ENCODE measurements around the gene ZFP1.
A peak's percentile ranks its signal among the peaks of the same experiment; 100 is the strongest.
"Not testable (repeated sequence)": the region's sequence is repeated elsewhere in the genome, so short reads cannot be mapped to it uniquely, and the experiment has no call there.

The ZFP1 gene

DNA sequence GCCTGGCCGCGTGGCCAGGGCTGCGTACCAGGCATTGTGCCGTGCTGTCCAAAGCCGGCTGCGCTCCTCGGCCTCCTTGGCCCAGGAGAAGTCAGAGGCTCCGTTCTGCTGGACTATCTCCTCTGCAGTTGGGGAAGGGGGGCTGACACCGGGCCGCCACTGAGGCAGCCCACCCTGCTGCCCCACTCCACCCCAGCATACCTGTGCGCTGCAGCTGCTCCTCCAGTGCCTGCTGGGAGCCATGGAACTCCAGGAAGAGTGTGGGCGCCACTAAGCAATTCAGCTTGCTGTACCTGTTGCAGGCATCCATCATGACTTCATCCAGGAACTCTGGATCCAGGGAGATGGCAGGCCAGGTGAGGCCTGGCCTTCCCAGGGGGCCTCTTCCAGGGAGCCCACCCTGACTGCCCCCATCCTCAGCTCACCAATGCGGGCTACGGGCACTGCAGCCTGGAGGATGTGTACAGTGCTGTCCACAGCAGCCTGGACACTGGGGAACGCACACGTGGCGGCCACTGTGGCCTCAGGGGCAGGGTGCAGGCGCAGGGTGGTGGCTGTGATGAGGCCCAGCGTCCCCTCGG, 34.7 kb upstream of the ZFP1 start:
- no peak for DNase-seq (ENCODE audit: low spot score)

- DNase-seq (ENCODE audit: low spot score), result no peak
These were observed 34.0 kb upstream of the ZFP1 start for GRCh38 chr16:75114179-75114945.

DNA sequence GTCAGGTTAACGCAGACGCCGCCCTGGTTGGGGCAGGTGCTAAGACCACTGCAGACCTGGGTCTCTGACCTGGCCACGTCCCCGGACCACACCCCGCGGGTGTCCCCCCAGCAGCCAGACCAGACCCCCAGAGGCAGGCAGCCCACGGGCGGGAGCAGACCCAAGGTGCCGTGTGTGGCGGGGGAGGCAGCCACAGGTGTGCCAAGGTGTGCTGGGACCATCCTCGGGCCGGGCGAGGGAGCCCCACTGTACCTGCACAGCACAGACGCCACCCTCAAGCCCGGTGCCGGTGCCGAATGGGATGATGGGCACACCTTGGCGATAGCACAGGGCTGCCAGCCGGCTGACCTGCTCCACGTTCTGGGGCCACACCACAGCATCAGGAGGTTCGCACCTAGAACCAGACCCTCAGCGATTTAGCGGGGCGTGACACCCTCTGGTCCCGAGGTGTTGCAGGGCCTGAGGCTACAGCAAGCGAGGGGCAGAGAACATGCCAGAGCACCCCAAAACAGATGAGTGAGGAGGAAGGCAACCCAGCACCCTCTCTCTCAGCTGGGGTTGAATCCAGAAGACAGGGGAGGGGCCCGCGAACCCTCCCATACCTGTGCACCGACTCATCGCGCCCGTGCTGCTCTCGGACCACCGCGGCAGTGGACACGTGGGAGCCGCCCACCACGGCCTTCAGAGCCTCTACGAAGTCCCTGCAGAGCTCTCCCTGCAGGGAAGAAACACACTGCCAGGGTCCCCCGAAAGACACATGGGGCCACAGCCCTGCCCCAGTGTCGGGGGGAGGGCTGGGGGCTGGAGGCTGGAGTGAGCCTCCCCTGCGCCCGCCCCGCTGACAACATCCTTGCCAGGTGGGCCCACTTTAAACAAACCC, 33.1 kb upstream of the ZFP1 start:
- no peak for DNase-seq (ENCODE audit: low spot score)

DNA sequence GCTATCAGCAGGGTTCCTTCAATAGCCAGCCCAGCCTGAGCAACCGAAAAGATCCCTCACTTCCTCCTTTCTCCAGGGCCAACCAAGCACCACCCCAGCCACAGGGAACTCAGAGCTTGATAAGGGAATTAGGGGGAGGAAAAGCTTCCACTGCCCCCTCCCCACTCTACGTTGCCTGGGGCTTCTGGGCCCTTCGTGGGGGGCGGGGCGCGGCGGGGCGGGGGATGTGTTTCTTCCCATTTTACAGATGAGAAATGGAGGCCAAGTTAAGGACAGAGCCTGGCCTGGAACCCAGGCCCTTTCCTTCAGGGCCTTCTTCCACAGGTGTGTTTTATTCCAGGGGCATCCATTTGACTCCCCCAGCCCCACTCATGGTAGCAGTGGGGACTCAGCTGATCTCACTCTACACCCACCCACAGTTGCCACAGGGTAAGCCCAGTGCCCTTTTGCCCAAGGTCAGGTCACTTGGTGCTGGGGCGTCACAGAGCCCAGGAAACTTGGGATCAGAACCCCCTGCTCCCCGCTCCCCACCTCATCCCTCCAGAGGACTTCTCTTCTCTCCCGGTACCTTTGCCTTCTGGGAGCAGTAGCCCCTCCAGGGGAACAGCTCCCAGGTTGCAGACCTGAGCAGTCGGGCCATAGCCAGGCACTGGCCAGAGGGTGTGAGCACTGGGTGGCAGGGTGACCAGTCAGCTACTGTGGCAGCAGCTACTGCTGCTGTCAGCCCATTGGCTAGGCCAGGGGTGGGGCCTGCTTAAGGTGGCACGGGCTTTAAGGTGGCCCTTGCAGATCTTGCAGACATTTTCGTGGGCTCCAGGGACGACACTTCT, 32.0 kb upstream of the ZFP1 start, which contains the start of gene LDHD:
TSS of gene LDHD (minus strand) at position 700 of the 830 bp plus-strand sequence. CDS start at position 640, 60 bp downstream.
- peak; percentile 93 for DNase-seq (ENCODE audit: low spot score)

DNA sequence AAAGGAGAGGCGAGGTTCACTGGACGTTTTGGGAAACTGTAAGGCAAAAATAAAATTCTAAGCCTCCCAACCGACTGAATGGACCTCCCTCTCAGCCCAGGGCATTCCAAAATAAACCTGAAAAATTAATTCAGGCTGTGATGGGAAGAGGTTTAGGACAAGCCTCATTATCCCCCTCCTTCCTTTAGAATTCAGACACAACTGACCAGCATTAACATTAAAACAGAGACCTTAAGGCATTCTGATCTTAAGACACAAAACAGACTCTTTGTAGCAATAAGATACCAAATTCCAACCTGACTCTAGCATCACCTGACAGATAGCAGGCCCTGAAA, 31.4 kb upstream of the ZFP1 start:
- DNase-seq (ENCODE audit: low spot score), result no peak

- no peak for DNase-seq (ENCODE audit: low spot score)
These were observed 29.3 kb upstream of the ZFP1 start for GRCh38 chr16:75118943-75119539.

DNA sequence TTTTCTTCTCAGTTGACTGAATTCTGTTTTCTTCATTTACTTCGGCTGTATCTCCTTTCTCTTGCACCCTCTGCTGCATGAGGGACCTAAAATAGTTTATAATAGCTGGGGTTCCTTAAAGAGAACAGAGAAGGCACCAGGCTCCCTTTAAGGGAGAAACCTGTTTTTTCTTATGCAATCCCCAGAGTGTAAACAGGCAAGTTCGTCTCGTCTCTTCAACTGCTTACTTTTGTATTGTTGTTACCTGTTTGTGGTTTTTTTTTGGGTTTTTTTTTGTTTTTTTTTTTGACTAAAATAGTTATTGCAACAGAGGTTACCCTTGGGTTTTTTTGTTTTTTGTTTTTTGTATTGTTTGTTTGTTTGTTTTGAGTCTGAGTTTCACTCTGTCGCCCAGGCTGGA, 28.1 kb upstream of the ZFP1 start:
- no peak for DNase-seq (ENCODE audit: low spot score)

- no peak for DNase-seq (ENCODE audit: low spot score)
These were observed 26.3 kb upstream of the ZFP1 start for GRCh38 chr16:75121949-75122568.

GRCh38 chr16:75122609-75123008, 25.7 kb upstream of the ZFP1 start:
- DNase-seq (ENCODE audit: low spot score), result no peak

DNA sequence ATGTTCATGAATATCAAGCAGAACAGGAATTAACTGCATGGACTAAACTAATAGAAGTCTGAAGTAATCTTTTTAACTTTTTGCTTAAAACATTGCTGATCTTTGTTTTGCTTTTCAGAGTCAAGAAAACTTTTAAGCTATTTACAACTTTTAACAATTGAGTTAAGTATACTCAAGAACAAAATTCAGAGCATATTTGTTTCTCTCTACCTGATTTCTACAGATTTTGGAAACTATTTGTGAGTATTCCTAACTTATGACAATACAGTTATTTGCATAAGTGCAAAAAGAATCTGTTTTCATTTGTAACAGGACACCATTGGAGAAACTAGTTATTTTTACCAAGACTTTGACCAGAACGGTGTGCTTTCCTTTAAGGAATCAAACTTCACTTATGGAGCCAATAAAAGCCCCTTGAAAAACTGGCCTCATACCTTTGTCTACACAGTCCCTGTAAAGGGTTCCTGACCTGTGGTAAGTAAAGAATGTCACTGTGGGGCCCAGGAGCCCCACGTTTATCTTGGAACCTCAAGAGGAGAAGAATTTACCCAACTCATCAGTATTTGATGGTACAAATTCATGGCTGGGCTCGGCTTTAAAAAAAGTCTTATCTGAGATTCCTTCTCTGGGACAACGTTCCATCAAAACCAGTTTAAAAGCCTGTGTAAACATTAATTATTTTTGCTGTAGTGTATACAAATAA, 20.5 kb upstream of the ZFP1 start:
- no peak for DNase-seq (ENCODE audit: low spot score)

DNA sequence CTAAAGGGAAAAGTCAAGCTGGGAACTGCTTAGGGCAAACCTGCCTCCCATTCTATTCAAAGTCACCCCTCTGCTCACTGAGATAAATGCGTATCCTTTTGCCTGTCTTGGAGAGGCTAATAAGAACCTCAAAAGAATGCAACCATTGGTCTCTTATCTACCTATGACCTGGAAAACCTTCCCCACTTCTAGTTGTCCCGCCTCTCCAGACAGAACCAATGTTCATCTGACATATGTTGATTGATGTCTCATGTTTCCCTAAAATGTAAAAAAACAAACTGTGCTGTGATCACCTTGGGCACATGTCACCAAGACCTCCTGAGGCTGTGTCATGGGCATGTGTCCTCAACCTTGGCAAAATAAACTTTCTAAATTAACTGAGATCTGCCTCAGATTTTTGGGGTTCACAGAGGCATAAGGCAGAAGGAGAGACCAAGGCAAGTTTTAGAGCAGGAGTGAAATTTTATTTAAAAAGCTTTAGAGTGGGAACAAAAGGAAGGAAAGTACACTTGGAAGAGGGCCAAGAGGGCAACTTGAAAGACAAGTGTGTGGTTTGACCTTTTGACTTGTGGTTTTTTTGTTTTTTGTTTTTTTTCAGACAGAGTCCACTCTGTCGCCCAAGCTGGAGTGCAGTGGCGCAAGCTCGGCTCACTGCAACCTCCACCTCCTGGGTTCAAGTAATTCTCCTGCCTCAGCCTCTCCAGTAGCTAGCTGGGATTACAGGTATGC, 18.7 kb upstream of the ZFP1 start:
- DNase-seq (ENCODE audit: low spot score), result not testable (repeated sequence)

GRCh38 chr16:75130150-75130771, 18.1 kb upstream of the ZFP1 start:
- peak; percentile 68 for DNase-seq (ENCODE audit: low spot score)

- DNase-seq (ENCODE audit: low spot score), result no peak
These were observed 17.2 kb upstream of the ZFP1 start for GRCh38 chr16:75131081-75131480.

DNA sequence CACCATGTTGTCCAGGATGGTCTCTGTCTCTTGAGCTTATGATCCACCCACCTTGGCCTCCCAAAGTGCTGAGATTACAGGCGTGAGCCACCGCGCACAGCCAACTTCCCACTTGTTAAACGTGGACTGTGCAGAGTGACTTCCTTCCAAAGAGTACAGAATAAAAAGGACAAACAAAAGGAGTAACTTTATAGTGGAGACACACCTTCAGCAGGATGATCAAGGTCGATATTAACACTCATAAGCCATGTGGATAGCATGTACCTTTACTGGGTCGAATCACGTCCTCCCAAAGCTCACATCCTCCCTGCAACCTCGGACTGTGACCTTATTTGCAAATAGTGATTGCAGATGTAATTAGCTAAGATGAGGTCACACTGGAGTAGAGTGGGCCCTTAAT, 10.1 kb upstream of the ZFP1 start:
- DNase-seq (ENCODE audit: low spot score), result no peak

DNA sequence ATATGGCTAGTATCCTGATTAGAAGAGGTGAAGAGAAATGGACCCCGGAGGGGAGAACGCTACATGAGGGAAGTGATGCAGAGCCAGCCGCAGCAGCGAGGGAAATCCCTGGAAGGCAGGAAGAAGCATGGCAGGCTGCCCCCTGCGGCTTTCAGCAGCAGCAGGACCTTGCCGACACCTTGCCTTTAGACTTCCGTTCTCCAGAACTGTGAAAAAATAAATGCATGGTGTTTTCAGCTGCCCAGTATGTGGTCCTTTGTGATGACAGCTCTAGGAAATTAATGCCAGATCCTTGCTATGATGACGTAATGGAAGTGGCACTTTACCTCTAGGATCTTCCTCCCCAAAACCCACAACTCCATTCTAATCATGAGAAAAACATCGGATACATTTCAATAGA, 9.7 kb upstream of the ZFP1 start:
- no peak for DNase-seq (ENCODE audit: low spot score)

- no peak for DNase-seq (ENCODE audit: low spot score)
These were observed 8.8 kb upstream of the ZFP1 start for GRCh38 chr16:75139498-75139897.

DNA sequence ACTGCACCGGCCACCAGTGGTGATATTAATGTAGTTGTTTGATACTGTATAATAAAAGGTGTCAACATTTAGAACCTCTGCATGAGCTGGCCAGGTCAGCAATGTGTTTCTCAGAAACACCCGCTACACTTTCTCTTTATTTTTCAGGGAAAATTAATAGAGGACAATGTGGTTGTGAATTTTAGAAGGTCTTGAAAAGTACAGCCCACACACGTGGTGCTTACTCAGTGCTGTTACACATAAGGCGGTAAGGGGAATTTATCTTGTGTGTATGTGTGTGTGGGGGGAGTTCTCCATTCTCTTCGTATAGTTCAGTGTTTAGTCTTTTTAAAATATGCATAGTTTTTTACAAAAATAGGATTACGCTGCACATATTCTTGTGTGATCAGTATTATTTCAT, 4.4 kb upstream of the ZFP1 start:
- no peak for DNase-seq (ENCODE audit: low spot score)

- DNase-seq (ENCODE audit: low spot score), result no peak
These were observed 385 bp upstream of the ZFP1 start for GRCh38 chr16:75147968-75148310.

DNA sequence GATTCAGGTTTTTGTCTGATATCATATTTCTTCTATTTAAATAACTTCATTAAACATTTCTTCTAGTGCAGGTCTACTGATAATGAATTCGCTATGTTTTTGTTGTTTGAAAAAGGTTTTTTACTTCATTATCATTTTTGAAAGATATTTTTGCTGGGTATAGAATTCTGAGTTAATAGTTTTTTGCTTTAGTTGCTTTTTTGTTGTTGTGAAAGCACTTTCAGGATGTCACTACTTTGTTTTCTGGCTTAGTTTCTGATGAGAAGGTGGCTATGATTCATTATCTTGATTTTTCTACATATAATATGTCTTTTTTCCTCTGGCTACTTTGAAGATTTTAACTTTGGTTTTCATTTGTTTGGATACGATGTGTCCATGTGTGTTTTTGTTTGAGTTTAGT, 3.5 kb downstream of the ZFP1 start:
- DNase-seq (ENCODE audit: low spot score), result no peak

GRCh38 chr16:75152635-75153034, 4.3 kb downstream of the ZFP1 start:
- DNase-seq (ENCODE audit: low spot score), result no peak

All from cerebellar cortex (tissue), 1 donor.